LNCaP clone FGC (cell line): Measurements from ENCODE around the gene ZNF385B.

Experiments
- DNase-seq: peaks from one replicate; pipeline ENCODE4 v3.0.0-alpha.2; 2011; ENCODE audit warnings: low read depth
- H3K4me3 ChIP-seq: 2 replicates; pipeline ENCODE4 v1.5.1; 2011; ENCODE audit warnings: mild to moderate bottlenecking, low read depth, low read length, control low read depth
- TF ChIP-seq, protein P1 (sequence below): IDR thresholded peaks from 2 replicates; pipeline ENCODE4 v1.5.1; 2012; ENCODE audit warnings: mild to moderate bottlenecking; ENCODE audit not compliant: control insufficient read depth, insufficient read depth; ENCODE audit errors: extremely low read depth

Gene ZNF385B

DNA sequence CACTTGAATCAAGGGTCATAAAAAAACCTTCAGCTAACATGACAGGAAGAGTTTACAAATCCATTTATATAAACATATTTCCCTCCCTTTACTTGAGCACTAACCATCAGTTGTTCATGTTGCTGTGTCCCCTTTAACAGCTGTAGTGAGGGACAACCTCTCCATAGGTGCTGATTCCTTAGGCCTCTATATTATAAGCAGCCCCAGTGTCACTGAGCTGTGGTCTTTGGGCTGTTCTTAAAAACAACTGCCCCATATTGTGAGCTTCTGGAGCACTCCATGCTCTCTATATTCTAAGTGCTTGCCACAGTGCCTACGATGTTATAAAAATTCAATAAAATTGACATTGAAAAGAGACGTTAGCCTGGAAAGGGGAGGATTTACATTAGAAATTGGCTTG lies 175.3 kb downstream of the ZNF385B start:
- TF ChIP-seq, protein P1, sequence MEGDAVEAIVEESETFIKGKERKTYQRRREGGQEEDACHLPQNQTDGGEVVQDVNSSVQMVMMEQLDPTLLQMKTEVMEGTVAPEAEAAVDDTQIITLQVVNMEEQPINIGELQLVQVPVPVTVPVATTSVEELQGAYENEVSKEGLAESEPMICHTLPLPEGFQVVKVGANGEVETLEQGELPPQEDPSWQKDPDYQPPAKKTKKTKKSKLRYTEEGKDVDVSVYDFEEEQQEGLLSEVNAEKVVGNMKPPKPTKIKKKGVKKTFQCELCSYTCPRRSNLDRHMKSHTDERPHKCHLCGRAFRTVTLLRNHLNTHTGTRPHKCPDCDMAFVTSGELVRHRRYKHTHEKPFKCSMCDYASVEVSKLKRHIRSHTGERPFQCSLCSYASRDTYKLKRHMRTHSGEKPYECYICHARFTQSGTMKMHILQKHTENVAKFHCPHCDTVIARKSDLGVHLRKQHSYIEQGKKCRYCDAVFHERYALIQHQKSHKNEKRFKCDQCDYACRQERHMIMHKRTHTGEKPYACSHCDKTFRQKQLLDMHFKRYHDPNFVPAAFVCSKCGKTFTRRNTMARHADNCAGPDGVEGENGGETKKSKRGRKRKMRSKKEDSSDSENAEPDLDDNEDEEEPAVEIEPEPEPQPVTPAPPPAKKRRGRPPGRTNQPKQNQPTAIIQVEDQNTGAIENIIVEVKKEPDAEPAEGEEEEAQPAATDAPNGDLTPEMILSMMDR = no peak

DNA sequence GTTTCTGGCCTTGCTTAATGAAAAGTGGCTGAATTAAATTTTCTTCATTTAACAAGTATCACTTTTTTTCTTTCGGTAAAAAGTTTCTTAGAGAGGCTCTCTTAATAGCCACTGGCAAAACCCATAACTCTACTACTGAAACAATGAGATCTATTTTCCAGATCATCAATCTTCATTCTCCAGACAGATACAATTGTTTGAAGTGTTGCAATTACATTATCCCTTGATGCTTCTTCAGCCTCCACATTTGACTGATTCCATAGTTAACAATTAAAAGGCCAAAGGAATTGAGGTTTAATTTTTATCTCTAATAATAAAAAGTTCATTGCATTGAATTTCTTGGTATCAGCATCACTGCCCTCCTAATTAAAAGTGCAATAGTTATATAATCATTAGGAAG lies 176.3 kb downstream of the ZNF385B start:
- H3K4me3 ChIP-seq = no peak overlapping the region
- TF ChIP-seq, protein P1 = no peak
- DNase-seq = no peak

More for the DNA sequence above, 175.3 kb downstream of the ZNF385B start:
- no peak for DNase-seq
- no peak overlapping the region for H3K4me3 ChIP-seq

DNA sequence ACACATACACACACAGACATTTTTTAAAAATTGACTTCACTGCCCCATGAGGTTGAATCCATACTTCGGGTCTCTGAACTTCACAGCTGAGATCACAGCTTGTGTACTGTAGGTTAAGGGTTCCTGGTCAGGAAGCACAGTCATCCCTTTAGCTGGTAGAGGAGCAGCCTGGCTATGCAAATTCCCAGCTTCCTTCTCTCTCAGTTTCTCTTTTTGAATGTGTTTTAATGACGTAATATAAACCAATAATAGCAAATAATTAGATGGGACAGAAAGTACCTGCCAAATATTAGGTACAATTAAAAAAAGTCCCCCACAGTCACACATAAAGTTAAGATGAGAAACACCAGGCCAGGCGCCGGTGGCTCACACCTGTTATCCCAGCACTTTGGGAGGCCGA lies 178.7 kb downstream of the ZNF385B start:
- TF ChIP-seq, protein P1 = no peak
- no peak overlapping the region for H3K4me3 ChIP-seq
- no peak for DNase-seq

DNA sequence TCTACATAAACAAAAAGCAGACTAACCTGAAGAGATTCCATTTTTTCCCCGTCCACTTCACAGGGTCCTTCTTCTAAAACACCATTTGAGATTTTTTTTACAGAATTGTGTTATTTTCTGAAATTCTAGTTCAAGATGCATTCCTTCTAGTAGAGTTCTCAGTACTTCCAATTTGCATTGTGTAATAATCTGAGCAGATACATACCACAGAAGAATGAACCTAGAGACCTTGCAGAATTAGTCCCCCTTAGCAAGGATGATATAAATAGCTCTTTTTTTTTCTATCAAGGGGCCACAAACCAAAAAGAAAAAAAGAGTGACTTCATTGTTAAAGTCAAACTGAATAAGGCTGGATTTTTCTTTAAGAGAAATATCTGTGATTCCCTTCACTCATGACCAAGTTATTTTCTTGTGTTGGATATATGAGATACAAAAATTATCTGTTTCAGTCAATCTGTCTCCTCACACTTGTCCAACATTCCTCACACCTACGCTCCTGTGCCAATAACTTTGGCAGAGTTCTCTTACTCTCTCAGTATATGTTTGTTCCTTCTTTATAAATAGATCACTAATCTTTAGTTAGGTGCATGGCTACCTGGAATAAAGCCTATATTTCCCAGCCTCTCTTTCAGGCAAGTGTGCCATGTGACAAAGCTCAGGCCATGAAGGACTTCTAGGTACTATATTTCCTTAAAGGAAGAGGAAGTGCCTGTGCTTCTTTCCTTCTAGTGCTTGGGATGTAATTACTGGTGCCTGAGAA lies 183.5 kb downstream of the ZNF385B start:
- TF ChIP-seq, protein P1 = no peak
- H3K4me3 ChIP-seq = no peak overlapping the region
- DNase-seq = peak; percentile 91

DNA sequence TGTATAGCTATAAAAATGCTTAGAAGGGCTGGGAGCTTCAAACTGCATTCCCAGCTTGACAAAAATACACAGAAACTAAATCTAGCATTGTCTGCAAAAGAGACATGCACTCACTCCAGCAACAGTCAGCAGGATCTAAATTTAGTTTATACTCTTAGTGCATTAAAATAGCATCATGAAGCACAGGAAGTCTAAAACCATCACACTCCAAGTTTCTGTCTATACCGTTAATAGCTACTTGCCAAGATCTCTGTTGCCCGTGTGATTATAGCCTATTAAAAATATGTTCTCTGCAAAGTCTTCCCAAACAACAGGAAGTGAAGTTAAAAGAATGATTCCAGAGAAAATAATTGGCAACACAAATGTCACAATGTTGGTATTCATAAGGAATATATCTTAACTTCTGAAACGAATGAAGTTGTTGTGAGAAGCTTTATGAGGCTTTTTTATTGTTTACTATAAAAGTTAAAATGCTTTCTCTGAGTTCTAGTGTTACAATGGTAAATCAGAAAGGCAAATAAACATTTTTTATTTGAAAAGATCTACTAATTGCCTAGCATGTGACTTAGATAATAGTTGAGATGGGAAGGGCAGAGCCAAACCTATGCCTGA lies 184.2 kb downstream of the ZNF385B start:
- no peak overlapping the region for H3K4me3 ChIP-seq
- TF ChIP-seq, protein P1 = no peak
- DNase-seq = peak; percentile 94

DNA sequence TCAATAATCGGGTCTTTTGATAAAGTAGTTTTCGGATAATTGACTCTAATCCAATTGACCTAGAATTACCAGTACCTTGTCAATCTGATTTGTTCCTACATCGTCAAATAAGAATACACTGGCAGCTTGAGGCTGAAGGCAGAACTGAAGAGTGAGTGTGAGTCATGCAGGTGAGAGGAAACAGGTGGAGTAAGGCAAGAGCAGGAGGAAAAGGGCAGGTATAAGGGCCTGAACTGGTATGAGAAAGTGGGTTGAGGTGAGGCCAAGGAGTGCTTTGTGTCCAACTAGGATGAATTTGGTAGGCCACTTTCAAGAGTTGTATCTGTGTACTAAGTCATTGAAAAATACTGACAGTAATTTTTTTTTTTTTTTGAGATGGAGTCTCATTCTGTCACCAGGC lies 186.0 kb downstream of the ZNF385B start:
- DNase-seq = no peak
- TF ChIP-seq, protein P1 = no peak
- no peak overlapping the region for H3K4me3 ChIP-seq
